Renal pelvis (tissue), 4 donors: Measurements from ENCODE around the gene VIM. TPM values are rescaled to one million over a fixed set of nuclear protein-coding genes. Genes with fewer than 3 reads are reported as not detected.

ENCODE experiments used
- DNase-seq: peaks from one replicate; pipeline ENCODE4 v3.0.0-alpha.2; 2013
- polyA plus RNA-seq, 3 donors: library from polyadenylated mRNA; unstranded; fragments of 120-200 nt; gene quantifications; one replicate each; pipeline ENCODE4 v1.2.1, GENCODE V29; 2013; ENCODE audit not compliant: insufficient read length in 3 of 3

VIM gene
- polyA plus RNA-seq, 3 donors: 1,123 to 1,535 (median 1,312) TPM

- DNase-seq: peak; percentile 54
Measured at GRCh38 chr10:17227367-17228090, 512 bp upstream of the VIM start.

DNA sequence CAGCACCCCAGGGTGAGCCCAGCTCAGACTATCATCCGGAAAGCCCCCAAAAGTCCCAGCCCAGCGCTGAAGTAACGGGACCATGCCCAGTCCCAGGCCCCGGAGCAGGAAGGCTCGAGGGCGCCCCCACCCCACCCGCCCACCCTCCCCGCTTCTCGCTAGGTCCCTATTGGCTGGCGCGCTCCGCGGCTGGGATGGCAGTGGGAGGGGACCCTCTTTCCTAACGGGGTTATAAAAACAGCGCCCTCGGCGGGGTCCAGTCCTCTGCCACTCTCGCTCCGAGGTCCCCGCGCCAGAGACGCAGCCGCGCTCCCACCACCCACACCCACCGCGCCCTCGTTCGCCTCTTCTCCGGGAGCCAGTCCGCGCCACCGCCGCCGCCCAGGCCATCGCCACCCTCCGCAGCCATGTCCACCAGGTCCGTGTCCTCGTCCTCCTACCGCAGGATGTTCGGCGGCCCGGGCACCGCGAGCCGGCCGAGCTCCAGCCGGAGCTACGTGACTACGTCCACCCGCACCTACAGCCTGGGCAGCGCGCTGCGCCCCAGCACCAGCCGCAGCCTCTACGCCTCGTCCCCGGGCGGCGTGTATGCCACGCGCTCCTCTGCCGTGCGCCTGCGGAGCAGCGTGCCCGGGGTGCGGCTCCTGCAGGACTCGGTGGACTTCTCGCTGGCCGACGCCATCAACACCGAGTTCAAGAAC lies 1.1 kb downstream of the VIM start:
- DNase-seq: peak; percentile 88

DNA sequence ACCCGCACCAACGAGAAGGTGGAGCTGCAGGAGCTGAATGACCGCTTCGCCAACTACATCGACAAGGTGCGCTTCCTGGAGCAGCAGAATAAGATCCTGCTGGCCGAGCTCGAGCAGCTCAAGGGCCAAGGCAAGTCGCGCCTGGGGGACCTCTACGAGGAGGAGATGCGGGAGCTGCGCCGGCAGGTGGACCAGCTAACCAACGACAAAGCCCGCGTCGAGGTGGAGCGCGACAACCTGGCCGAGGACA lies 1.6 kb downstream of the VIM start:
- peak; percentile 28 for DNase-seq

- DNase-seq: peak; percentile 82
Measured at GRCh38 chr10:17229967-17230682, 2.1 kb downstream of the VIM start.

GRCh38 chr10:17231788-17232187 lies 3.7 kb downstream of the VIM start:
- no peak for DNase-seq

- no peak for DNase-seq
Measured at GRCh38 chr10:17232276-17232960, 4.4 kb downstream of the VIM start.

- DNase-seq: no peak
Measured at GRCh38 chr10:17233286-17233991, 5.4 kb downstream of the VIM start.

GRCh38 chr10:17234431-17234945 lies 6.4 kb downstream of the VIM start:
- DNase-seq: no peak

- no peak for DNase-seq
Measured at GRCh38 chr10:17235136-17235535, 7.1 kb downstream of the VIM start.

- no peak for DNase-seq
Measured at GRCh38 chr10:17236468-17237148, 8.6 kb downstream of the VIM start.

GRCh38 chr10:17237149-17237527 lies 9.1 kb downstream of the VIM start:
- no peak for DNase-seq

DNA sequence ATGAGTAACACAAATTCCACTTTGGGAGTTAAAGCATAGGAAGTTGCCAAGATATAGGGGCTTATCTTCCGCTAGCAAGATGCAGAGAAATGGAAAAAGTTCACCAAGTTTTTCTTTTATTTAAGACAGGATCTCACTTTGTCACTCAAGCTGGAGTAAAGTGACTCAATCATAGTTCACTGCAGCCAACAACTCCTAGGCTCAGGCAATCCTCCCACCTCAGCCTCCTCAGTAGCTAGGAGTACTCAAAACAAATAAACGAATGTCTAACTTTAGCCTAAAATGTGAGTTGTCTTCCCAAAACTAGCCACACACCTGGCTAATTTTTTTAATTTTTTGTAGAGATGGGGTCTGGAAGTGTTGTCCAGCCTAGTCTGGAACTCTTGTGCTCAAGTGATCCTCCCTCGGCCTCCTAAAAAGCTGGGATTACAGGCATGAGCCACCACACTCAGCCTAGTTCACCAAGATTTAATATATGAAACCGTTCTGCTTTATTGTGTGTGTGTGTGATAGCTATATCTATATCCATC lies 9.9 kb downstream of the VIM start:
- no peak for DNase-seq

DNA sequence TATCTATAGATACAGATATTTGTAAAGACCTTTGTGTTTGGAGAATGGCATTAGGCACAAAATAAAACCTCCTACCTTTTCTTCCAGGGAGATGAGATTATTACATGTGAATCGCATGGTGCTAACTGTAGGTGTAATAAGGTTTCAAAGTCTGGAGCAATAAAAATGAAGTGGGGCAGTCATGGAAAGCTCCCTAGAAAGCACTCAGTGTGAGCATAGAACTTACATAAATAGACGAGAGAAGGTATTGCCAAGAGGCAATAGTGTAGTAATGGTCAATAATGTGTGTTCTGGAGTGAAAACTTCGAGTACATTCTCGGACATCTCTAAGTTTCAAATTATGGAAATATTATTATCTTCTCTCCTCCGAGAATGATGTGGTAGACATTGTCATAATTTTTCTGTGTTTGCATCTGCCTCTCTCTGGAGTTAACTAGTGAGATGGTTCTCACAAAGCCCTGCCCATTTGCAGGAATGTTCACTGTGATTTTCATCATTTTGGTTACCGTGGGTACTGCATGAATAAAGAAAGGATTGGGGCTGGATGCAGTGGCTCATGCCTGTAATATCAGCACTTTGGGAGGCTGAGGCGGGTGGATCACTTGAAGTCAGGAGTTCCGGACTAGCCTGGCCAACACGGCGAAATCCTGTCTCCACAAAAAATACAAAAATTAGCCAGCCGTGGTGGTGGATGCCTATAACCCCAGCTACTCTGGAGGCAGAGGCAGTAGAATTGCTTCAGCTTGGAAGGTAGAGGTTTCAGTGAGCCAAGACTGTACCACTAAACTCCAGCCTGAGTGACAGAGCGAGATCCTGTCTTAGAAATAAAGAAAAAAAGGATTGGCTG lies 10.6 kb downstream of the VIM start:
- no peak for DNase-seq

DNA sequence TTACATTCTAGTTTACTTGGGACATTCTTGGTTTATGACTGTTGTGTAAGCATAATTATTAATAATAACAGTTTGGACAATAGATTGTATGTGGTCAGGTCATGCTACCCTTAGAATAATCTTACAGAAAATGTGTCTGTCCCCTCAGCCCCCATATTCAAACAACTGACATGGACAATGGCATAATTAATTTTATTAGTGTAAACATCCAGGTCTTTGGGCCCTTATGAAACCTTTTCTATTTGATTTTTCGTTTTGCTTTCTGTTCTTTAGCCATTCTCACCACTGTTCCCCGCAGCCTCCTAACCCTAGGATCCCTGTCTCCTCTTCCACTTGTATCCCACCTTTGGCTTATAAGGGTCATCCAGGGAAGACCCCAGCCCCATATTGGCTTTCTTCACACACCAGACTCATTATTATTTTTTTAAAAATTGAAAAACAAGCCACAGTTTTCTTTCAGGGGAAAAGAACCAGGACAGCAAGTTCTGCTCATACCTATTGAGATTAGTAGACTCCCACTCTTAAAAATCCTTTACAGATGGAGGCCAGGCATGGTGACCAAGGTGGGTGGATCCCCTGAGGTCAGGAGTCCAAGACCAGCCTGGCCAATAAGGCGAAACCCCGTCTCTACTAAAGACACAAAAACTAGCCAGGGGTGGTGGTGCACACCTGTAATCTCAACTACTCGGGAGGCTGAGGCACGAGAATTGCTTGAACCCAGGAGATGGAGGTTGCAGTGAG lies 11.5 kb downstream of the VIM start:
- DNase-seq: no peak

DNA sequence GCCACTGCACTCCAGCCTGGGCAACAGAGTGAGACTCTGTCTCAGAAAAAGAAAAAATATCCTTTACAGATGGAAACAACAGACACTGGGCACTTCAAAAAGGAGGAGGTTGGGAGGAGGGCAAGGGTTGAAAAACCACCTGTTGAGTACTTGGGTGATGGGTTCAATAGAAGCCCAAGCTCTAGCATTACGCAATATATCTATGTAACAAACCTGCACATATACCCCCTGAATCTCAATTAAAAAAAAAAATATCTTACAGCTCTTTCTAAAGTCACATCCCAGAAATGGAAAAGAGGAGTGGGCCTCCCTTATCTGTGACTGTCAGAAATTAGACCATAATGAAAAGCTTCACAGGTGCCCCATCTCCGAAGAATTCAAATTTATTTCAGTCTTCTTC lies 12.1 kb downstream of the VIM start:
- DNase-seq: no peak

DNA sequence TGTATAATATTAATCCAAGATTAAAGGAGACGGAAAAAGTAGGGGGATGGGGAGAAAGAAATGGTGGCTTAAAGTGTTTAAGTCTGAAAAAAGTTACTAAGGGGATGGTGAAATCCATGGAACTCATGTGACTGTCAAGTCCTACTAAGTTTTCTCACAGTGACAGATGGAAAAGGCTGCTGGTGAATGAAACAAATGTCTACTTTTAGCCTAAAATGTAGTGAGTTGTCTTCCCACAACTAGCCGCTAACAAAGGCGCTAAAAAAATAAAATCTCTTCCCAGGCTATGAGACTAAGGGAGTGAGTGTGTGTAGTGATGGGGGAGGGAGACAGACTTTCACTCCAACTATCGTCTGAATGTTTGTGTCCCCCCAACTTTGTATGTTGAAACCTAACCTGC lies 12.6 kb downstream of the VIM start:
- no peak for DNase-seq

- no peak for DNase-seq
Measured at GRCh38 chr10:17241611-17242333, 13.7 kb downstream of the VIM start.

GRCh38 chr10:17244700-17245365 lies 16.8 kb downstream of the VIM start:
- DNase-seq: no peak
